ENCODE data around the gene VEGFA.

- TF ChIP-seq, protein P1, sequence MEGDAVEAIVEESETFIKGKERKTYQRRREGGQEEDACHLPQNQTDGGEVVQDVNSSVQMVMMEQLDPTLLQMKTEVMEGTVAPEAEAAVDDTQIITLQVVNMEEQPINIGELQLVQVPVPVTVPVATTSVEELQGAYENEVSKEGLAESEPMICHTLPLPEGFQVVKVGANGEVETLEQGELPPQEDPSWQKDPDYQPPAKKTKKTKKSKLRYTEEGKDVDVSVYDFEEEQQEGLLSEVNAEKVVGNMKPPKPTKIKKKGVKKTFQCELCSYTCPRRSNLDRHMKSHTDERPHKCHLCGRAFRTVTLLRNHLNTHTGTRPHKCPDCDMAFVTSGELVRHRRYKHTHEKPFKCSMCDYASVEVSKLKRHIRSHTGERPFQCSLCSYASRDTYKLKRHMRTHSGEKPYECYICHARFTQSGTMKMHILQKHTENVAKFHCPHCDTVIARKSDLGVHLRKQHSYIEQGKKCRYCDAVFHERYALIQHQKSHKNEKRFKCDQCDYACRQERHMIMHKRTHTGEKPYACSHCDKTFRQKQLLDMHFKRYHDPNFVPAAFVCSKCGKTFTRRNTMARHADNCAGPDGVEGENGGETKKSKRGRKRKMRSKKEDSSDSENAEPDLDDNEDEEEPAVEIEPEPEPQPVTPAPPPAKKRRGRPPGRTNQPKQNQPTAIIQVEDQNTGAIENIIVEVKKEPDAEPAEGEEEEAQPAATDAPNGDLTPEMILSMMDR (IDR thresholded peaks at IDR 0.05) = no peak
- no peak for TF ChIP-seq POLR2A (IDR thresholded peaks at IDR 0.05)
- no peak for TF ChIP-seq EP300 (IDR thresholded peaks at IDR 0.05)
These were observed 41.7 kb downstream of the VEGFA start for GRCh38 chr6:43811733-43812099.
